GM19193 (cell line): ENCODE measurements around the gene ING3.

ENCODE experiments used
- POLR2A ChIP-seq: IDR thresholded peaks from 4 replicates; pipeline ENCODE4 v1.6.1; 2011; ENCODE audit not compliant: insufficient read depth, insufficient read length; ENCODE audit errors: extremely low read depth

Gene ING3

DNA sequence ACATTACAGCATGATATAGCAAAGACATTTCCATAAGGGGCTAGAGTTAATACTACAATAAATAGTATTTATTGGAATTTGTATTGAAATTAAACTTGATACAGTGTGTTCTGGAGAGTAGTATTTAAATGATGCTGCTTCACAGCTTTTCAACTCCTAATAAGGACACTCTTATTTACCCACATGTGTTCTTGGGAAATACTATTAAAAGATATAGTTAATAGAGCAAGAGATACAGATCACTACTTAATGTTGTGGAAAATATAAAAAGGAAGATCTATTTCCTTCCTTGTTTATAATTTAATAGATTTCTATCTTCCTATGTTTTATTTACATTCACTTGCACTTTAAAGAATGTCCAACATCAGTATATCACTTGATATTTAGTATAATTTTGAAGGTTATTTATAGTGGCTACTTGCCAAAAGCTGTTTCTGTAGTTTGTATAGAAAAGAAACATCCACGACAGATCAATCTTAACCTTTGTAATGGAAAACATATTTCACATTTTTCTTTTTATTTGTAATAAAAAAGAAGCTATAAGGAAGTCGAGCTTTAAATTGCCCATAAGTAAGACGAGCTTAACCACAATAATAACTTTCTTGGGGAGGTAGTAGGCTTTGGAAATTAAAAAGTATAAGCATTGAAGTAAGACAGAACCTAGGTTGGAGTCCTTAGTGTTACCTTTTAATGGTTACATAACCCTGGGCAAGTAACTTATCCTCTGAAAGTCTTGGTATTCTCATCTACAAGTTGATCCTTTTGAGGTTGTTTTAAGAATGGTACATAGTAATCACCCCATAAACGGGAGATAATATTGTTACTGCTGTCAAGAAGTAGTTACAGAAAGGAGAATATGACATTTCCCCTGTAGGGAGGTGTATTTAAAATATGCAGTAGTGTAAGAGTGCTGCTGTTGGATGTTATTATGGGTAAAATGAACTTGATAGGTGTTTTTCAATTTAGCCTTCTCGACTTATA, 70.7 kb downstream of the ING3 start:
- TF ChIP-seq POLR2A = no peak

DNA sequence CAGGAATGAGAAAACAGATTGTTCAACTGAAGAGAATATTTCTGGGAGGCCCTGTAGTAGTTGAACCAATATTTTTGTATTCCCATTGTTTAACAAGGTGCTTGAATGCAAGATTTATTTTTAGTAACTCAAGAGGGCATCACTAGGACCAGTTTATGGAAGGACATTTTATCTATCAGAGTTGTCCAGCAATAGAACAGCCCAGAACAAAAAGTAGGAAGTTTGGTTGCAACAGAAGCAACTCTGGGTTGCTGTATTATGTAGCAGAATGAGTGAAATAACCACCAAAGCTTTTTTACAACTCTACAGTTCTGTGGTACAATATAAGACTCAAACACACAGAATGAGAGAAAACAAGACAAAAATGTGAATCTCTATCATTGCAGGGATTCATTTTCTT, 72.6 kb downstream of the ING3 start:
- no peak for TF ChIP-seq POLR2A

DNA sequence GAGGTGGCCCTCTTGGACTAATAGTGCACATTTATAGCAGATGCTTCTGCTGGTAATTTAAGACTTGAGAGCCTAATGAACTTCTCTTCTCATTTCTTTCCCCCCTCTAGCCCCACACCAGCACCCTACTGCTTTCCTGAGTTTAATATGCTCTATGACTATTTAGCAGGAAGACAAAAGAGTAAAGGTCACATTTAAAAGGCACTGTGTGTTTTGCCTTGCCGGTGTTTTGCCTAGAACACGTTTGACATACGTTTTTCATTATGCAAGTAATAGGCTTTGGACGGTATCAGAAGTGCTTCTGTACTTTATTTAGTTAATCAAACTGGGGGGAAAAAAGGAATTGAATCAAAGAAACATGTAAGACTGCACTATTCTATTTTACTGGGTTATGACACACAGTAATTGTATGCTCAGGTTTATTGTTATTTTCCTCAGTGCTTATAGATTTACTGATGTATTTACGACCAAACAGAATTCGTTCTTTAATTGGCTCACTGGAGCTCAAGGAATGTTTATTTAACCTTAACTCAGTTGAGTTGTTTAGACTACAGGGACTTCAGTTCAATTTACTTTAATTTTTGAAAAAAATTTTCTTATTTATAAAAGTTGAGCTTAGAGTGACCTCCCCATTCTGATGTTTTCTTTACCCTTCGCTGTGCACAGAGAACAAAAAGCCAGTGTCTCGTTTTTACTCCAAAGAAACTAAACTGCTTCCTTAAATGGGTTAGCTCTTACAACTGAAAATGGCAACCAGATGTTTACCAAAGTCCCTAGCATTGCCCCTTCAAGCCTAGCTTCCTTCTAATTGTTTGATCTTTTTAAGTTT, 73.3 kb downstream of the ING3 start:
- TF ChIP-seq POLR2A = no peak

DNA sequence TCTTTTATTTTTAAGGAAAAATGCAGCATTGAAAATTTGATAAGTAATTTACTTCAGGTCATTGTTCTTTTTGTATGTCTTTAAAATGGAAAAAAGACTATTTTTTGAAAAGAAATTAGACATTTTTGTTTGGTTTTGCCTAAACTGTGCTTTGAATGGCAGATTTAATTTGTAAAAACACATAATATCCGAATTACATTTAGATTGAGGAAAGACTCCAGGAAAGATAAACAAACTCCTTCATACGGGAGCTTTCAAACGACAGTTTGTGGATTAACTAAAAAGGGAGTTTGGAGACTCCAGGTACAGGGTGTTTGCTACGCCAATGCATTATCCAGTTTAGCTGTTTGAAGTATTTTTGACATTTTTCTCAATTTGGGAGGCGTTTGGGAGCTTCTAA, 74.0 kb downstream of the ING3 start:
- no peak for TF ChIP-seq POLR2A

DNA sequence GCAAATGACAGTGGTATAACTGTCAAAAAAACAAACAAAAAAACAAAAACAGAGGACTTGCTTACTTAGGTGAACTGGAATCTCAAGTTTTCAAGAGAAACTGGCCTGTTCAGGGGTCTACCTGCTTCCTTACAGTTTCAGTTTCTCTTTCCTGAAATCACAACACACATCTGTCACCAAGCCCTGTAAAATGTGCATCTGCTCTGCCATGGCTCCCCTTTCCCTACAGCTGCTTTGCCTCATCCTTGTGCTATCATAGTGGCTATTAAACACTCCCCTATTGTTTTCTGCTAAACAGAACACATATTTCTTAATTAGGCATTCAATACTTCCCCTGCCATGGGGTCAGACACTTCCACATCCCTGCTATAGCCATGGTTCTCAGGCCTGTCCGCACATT, 75.6 kb downstream of the ING3 start:
- no peak for TF ChIP-seq POLR2A

DNA sequence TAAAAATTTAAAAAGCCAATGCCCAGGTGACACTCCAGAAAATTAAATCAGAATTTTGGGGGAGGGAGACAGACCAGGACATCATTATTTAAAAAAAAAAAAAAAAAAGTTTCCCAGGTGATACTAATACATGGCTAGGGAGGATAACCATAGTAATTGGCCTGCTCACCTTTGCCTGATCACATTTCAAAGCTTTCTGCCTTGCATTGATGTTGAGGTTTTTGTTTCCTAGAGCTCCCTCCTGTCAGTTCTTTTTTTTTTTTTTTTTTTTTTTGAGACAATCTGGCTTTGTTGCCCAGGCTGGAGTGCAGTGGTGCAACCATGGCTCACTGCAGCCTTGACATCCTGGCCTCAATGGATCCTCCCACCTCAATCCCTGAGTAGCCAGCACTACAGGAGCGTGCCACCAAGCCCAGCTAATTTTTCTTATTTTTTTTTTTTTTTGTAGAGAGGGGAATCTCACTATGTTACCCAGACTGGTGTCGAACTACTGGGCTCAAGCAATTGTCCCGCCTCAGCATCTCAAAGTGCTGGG, 76.1 kb downstream of the ING3 start:
- no peak for TF ChIP-seq POLR2A
